AG08396 (cell line): ENCODE data around the gene CAMKMT.
A peak's percentile ranks its signal among the peaks of the same experiment; 100 is the strongest.
"Not testable (repeated sequence)": the region's sequence is repeated elsewhere in the genome, so short reads cannot be mapped to it uniquely, and the experiment has no call there.

Experiments
- DNase-seq: peaks from one replicate; pipeline ENCODE4 v3.0.0; 2012; ENCODE audit warnings: low spot score, mixed read lengths

The CAMKMT gene

DNA sequence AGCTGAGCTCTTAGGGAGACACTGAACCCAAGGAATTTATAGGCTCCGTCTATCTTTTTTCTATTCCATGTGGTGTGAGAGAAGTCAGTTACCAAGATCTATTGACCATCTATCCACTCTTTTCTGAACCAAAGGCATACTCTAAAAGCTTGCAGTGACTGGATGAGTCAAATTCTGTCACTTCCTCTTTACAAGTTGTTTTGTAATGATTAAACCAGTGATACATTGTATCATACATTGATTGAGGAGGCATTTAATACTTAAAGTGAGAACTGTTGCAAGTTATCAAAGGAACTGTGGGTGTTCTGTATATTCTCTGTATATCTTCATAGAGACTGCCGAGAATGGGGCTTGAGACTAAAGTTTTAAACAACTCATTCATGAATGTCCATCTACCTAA is 188.8 kb downstream of the CAMKMT start:
- no peak for DNase-seq

- no peak for DNase-seq
Observed at GRCh38 chr2:44551497-44551896, 189.8 kb downstream of the CAMKMT start.

DNA sequence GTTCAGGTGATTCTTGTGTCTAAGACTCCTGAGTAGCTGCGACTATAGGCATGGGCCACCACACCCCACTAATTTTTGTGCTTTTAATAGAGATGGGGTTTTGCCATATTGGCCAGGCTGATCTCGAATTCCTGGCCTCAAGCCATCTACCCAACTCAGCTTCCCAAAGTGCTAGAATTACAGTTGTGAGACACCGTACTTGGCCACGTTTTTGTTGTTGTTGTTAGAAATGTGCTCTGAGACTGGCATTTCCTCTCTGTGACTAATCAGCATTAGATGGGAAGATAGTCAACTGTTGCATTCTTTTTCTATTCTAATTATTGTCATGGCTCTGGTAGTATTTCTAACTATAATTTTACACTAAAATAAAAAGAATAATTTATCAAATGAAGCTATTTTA is 191.7 kb downstream of the CAMKMT start:
- DNase-seq: no peak

DNA sequence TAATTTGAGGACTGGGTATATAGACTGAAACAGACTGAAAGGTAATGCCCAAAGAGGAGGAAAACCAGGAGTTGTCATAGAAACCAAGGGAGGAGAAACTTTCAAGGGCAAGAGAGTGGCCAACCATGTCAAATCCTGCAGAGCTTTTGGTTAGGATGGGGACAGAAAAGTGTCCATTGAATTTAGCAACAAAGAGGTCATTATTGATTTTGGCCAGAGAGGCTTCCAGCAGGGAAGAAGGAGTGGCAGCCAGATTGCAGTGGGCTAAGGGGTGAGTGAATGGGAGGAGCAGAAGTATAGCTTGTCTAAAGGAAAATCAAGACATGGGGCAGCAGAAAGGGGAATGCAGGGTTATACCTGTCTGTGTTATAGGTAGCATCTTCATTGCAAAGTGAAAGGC is 194.0 kb downstream of the CAMKMT start:
- no peak for DNase-seq

GRCh38 chr2:44559108-44559507 is 197.4 kb downstream of the CAMKMT start:
- no peak for DNase-seq

- DNase-seq: no peak
Observed at GRCh38 chr2:44560352-44560751, 198.6 kb downstream of the CAMKMT start.

- DNase-seq: no peak
Observed at GRCh38 chr2:44560941-44561340, 199.2 kb downstream of the CAMKMT start.

DNA sequence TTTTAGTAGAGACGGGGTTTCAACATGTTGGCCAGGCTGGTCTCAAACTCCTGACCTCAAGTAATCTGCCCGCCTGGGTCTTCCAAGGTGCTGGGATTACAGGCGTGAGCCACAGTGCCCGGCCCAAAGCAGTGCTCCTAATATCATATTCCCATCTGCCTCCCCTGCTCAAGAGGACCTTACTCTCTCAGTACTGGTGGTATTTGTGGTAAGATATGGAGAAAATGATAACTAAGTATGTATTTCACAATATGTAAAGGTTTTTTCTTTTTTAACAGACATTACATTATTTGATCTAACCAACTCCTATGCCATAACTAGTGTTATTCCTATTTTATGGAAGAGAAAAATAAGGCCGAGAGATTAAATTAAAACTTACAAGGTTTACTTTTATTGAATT is 201.0 kb downstream of the CAMKMT start:
- DNase-seq: no peak

GRCh38 chr2:44564752-44565151 is 203.0 kb downstream of the CAMKMT start:
- DNase-seq: no peak

- DNase-seq: no peak
Observed at GRCh38 chr2:44566059-44566458, 204.3 kb downstream of the CAMKMT start.

DNA sequence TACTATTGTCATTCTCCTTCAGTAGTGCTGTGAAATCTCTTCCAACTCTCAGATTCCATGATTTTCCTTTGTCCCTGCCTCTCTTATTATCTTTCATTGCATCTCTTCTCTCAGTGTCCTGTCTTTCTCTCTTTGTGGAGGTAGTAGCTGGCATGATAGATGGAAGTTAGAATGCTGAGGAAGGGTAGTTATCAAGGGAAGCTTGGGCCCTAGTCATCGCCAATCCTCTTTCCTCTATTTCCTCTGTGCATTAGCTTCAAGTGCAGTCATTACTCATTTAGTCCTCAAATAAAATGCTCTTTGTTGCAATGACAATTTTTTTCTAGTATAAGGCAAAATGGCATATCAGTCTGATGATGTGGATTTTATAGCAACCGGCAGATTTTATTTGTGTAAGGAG is 207.7 kb downstream of the CAMKMT start:
- DNase-seq: no peak

GRCh38 chr2:44570271-44570670 is 208.5 kb downstream of the CAMKMT start:
- no peak for DNase-seq

- DNase-seq: no peak
Observed at GRCh38 chr2:44570777-44571176, 209.0 kb downstream of the CAMKMT start.

DNA sequence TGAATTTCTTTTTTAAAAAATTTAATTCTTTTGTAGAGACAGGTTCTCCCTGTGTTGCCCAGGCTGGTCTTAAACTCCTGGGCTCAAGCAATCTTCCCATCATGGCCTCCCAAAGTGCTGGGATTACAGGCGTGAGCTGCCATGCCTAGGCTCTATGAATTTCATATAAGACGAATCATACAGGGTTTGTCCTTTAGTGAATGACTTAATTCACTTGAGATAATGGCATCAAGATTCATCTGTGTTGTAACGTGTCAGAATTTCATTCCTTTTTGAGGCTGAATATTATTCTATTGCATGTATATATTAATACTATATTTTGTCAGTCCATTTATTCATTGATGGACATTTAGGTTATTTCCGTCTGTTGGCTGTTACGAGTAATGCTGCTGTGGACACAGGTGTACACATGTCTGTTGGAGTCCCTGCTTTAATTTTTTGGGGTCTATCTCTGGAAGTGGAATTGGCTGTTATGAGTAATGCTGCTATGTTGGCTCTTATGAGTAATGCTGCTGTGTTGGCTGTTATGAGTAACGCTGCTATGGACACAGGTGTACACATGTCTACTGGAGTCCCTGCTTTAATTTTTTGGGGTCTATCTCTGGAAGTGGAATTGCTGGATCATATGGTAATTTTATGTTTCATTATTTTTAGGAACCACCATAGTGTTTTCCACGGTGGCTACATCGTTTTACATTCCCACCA is 210.6 kb downstream of the CAMKMT start:
- no peak for DNase-seq

DNA sequence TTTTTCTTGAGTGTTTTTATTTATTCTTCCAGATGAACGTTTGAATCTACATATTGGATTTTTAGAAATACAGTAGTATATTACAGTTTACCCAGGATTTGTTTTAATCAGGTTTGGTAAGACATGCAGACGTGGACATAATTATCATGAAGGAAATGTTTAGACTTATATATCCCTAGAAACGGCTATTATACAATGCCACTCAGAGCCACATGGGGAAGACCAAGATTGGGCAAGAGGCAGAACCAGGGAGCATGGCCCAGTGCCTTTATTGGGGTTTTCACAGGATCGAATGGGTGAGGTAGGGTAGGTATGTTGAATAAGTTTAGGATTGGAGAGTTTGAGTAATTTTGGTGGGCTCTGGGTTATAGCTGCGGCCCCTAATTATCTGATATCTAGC is 212.2 kb downstream of the CAMKMT start:
- no peak for DNase-seq

DNA sequence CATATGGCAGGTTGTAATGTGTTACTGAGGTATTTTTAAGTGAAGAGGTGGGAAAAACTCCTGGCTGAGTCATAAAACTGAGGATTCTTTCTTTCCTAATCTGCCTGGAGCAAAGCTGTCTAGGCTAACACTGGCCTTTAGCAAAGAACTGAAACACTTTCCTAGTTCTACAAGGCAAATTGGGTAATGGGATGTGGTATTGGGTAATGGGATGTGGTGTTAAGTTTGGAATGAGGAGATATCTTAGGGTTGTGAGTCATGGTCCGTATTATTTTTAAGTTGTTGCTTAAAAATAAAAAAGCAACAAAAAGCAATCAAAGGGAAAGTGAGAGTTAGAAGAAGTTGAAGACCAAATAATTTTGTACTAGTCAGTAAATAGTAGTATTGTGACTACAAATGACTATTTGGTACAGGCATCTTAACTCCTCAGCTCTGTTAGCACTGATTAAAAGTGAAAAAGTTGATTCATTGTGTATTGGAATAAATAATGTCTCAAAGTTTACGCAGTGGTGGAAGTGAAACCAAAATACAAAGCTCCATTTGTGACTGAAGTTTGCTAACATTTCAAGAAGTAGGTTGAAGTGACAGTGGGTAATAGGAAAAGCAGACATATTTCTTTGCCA is 216.8 kb downstream of the CAMKMT start:
- peak; percentile 10 for DNase-seq

- no peak for DNase-seq
Observed at GRCh38 chr2:44579115-44579836, 217.5 kb downstream of the CAMKMT start.

- no peak for DNase-seq
Observed at GRCh38 chr2:44579837-44580230, 218.1 kb downstream of the CAMKMT start.

DNA sequence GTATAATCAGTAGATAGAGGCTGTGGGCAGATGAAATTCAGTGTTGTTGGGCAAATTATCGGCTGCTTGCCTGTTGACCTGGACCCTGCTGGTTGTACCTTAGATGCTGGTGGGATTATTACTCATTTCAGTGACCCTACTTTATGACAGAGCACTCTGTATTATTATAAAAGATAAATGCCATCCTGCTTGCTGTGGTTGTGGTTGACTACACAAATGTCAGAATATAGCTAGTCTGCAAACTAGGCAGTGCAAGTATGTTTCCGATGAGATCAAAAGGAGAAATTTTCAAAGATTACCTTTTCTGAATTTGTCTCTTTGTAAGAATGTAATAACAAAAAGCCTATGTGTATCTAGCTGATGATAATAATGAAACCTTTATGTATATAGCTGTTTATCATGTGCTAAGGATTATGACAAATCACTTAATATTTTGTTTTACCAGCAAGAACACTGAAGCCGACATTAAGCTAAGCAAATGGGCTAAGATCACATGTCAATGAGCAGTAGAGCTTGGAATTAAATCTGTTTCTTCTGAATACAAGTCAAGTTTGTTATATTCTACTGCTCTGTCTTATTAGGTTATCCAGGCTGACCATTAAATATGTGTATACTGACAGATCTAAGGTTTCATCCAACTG is 219.2 kb downstream of the CAMKMT start:
- no peak for DNase-seq

- DNase-seq: peak; percentile 20
Observed at GRCh38 chr2:44582363-44583008, 220.7 kb downstream of the CAMKMT start.

- DNase-seq: not testable (repeated sequence)
Observed at GRCh38 chr2:44595615-44596014, 233.9 kb downstream of the CAMKMT start.
